ENCODE measurements around the gene GPC6.

DNA sequence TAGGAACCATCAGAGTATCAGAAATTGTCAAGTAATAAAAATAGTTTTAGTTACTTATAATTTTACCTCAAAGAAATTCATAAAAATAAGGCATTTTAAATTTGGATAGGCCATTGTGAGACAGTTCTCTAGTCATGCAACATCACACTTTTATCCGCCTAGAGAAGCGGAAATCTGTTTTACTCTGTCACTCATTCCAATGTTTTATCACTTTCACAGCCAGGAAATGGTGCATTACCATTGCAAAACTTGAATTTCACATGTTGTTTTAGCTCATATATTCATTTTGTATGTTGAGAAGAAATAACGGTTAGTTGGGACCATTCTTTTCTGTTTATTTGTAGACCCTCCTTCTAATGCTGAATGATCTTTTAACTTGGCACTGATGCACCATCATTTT, 427.2 kb downstream of the GPC6 start:
- TF ChIP-seq RAD21 (IDR thresholded peaks at IDR 0.05) (no peak), TAF1 (conservative IDR thresholded peaks at IDR 0.05) (no peak), CTCF (IDR thresholded peaks at IDR 0.05; ENCODE audit: low read depth, low read length, missing input control) (no peak)

Measured in liver (tissue), 3 donors.